ENCODE measurements around the gene RIN3.

GRCh38 chr14:92510972-92511371 lies 2.6 kb upstream of the RIN3 start:
- TF ChIP-seq CTCF (IDR thresholded peaks at IDR 0.05) (peak; percentile 29), EZH2 (IDR thresholded peaks at IDR 0.05) (no peak), EZH2phosphoT487 (IDR thresholded peaks at IDR 0.05) (no peak)

Measured in neural progenitor cell (in vitro differentiated cells).